WTC11 (cell line): Measurements from ENCODE around the gene OR6K2. TPM values are rescaled to one million over a fixed set of nuclear protein-coding genes. Genes with fewer than 3 reads are reported as not detected.

Experiments
- ATAC-seq: fragments of 200-7000 bp; cut with Tn5 transposase; 2 replicates; pipeline ENCODE4 v1.10.0; 2021; ENCODE audit warnings: mild to moderate bottlenecking, moderate library complexity
- CTCF ChIA-PET: fragments of 300-600 bp; sonication (Branson Sonifier 250); formaldehyde crosslinking; loops from one replicate; lab custom pipeline; 2021; ENCODE audit warnings: antibody characterized with exemption; lab: Charles Lee
- POLR2A ChIA-PET: fragments of 350-600 bp; sonication (Branson Sonifier 250); formaldehyde crosslinking; loops from one replicate; lab custom pipeline; 2021; ENCODE audit warnings: antibody characterized with exemption; lab: Charles Lee
- DNase-seq: peaks from one replicate; pipeline ENCODE4 v3.0.0; 2021; ENCODE audit warnings: low spot score
- H3K27ac Mint-ChIP-seq: 2 replicates; pipeline ENCODE4 v1.8.0; 2021; ENCODE audit warnings: mixed read lengths
- H3K27me3 Mint-ChIP-seq: 2 replicates; pipeline ENCODE4 v1.8.0; 2021; ENCODE audit warnings: low read depth, mild to moderate bottlenecking, moderate library complexity, mixed read lengths
- H3K36me3 Mint-ChIP-seq: 2 replicates; pipeline ENCODE4 v1.8.0; 2021; ENCODE audit warnings: mixed read lengths
- H3K4me1 Mint-ChIP-seq: 2 replicates; pipeline ENCODE4 v1.8.0; 2022; ENCODE audit warnings: mixed read lengths
- H3K4me3 Mint-ChIP-seq: 2 replicates; pipeline ENCODE4 v1.8.0; 2021; ENCODE audit warnings: mild to moderate bottlenecking, moderate library complexity, mixed read lengths
- H3K9me3 Mint-ChIP-seq: 2 replicates; pipeline ENCODE4 v1.8.0; 2021; ENCODE audit warnings: mixed read lengths
- ARID4B ChIP-seq: sonication (generic); formaldehyde crosslinking; IDR thresholded peaks from 2 replicates; pipeline ENCODE4 v1.8.0; 2023; ENCODE audit warnings: missing genetic modification reagents, mild to moderate bottlenecking, borderline replicate concordance
- CDX4 ChIP-seq: fragments of 250-450 bp; sonication (Bioruptor Pico); IDR thresholded peaks from 2 replicates; pipeline ENCODE4 v1.9.0; 2021; ENCODE audit warnings: moderate library complexity, mild to moderate bottlenecking, inconsistent platforms, borderline replicate concordance
- CTCF ChIP-seq: fragments of 200-600 bp; IDR thresholded peaks from 2 replicates; pipeline ENCODE4 v1.8.0; 2022; ENCODE audit warnings: antibody characterized with exemption
- E2F4 ChIP-seq: sonication (generic); formaldehyde crosslinking; IDR thresholded peaks from 2 replicates; pipeline ENCODE4 v1.8.1; 2022; ENCODE audit warnings: low read depth, mild to moderate bottlenecking, moderate library complexity, missing genetic modification reagents, borderline replicate concordance
- EMX1 ChIP-seq: fragments of 250-450 bp; sonication (Bioruptor Pico); IDR thresholded peaks from 2 replicates; pipeline ENCODE4 v1.8.0; 2021; ENCODE audit warnings: mild to moderate bottlenecking
- FOXK1 ChIP-seq: sonication (generic); formaldehyde crosslinking; IDR thresholded peaks from 2 replicates; pipeline ENCODE4 v1.8.0; 2022; ENCODE audit warnings: mild to moderate bottlenecking, moderate library complexity, missing genetic modification reagents
- FOXP1 ChIP-seq: sonication (generic); formaldehyde crosslinking; IDR thresholded peaks from 2 replicates; pipeline ENCODE4 v1.8.0; 2022; ENCODE audit warnings: missing genetic modification reagents, mild to moderate bottlenecking, moderate library complexity, borderline replicate concordance
- JAZF1 ChIP-seq: fragments of 250-450 bp; sonication (Bioruptor Pico); IDR thresholded peaks from 2 replicates; pipeline ENCODE4 v1.9.0; 2021; ENCODE audit warnings: moderate library complexity, mild to moderate bottlenecking, inconsistent platforms
- MAX ChIP-seq: sonication (generic); formaldehyde crosslinking; IDR thresholded peaks from 2 replicates; pipeline ENCODE4 v1.8.0; 2022; ENCODE audit warnings: mild to moderate bottlenecking, missing genetic modification reagents
- MYBL2 ChIP-seq: sonication (generic); formaldehyde crosslinking; IDR thresholded peaks from 2 replicates; pipeline ENCODE4 v1.8.1; 2023; ENCODE audit warnings: mild to moderate bottlenecking, moderate library complexity, missing genetic modification reagents
- NFATC4 ChIP-seq: fragments of 250-450 bp; sonication (Bioruptor Pico); IDR thresholded peaks from 2 replicates; pipeline ENCODE4 v1.9.0; 2021; ENCODE audit warnings: mild to moderate bottlenecking
- NR1H2 ChIP-seq: sonication (generic); formaldehyde crosslinking; IDR thresholded peaks from 2 replicates; pipeline ENCODE4 v1.9.0; 2021; ENCODE audit warnings: mild to moderate bottlenecking, moderate library complexity, missing genetic modification reagents
- OVOL2 ChIP-seq: fragments of 250-450 bp; sonication (Bioruptor Pico); IDR thresholded peaks from 2 replicates; pipeline ENCODE4 v1.9.0; 2021; ENCODE audit warnings: mild to moderate bottlenecking, borderline replicate concordance
- RORB ChIP-seq: fragments of 250-450 bp; sonication (Bioruptor Pico); IDR thresholded peaks from 2 replicates; pipeline ENCODE4 v1.9.0; 2021; ENCODE audit warnings: mild to moderate bottlenecking
- STAT6 ChIP-seq: sonication (generic); formaldehyde crosslinking; conservative IDR thresholded peaks from 2 replicates; pipeline ENCODE4 v1.8.1; 2023; ENCODE audit warnings: mild to moderate bottlenecking, low read depth, missing genetic modification reagents, moderate library complexity
- TEAD4 ChIP-seq: sonication (generic); formaldehyde crosslinking; IDR thresholded peaks from 2 replicates; pipeline ENCODE4 v1.8.0; 2022; ENCODE audit warnings: mild to moderate bottlenecking, missing genetic modification reagents
- ZNF232 ChIP-seq: sonication (generic); formaldehyde crosslinking; IDR thresholded peaks from 2 replicates; pipeline ENCODE4 v1.8.0; 2022; ENCODE audit warnings: mild to moderate bottlenecking, missing genetic modification reagents
- ZNF281 ChIP-seq: sonication (generic); formaldehyde crosslinking; IDR thresholded peaks from 2 replicates; pipeline ENCODE4 v1.8.0; 2023; ENCODE audit warnings: mild to moderate bottlenecking, missing genetic modification reagents
- ZNF425 ChIP-seq: fragments of 250-450 bp; sonication (Bioruptor Pico); conservative IDR thresholded peaks from 2 replicates; pipeline ENCODE4 v1.9.0; 2021; ENCODE audit warnings: mild to moderate bottlenecking
- total RNA-seq: library from RNA; stranded (reverse); gene quantifications from 3 replicates; pipeline ENCODE4 v1.2.3, GENCODE V29; 2021

Gene OR6K2
- total RNA-seq, 1 experiment from 2014 or later = not detected

- no peaks in the 10 kb centered on the region for H3K36me3 Mint-ChIP-seq
- no peak for TF ChIP-seq TEAD4 (CRISPR knock-in tag)
- no peak for TF ChIP-seq MYBL2
- TF ChIP-seq, all 79 proteins: peak for 0
- ChIA-PET POLR2A (no interaction called here), CTCF (no interaction called here)
- Mint-ChIP-seq H3K9me3 (no peaks in the 10 kb centered on the region), H3K27me3 (no peaks in the 10 kb centered on the region), H3K27ac (no peak overlapping the region), H3K4me3 (no peak overlapping the region), H3K4me1 (no peaks in the 10 kb centered on the region)
- DNase-seq (no peak), ATAC-seq (no peak)
Observed at GRCh38 chr1:158719664-158720063, 19.2 kb upstream of the OR6K2 start.

- DNase-seq = no peak
- H3K27me3 Mint-ChIP-seq = no peaks in the 10 kb centered on the region
- CTCF ChIA-PET = no interaction called here
- H3K9me3 Mint-ChIP-seq = no peaks in the 10 kb centered on the region
- no peak overlapping the region for H3K4me3 Mint-ChIP-seq
- no peak overlapping the region for H3K27ac Mint-ChIP-seq
- no peaks in the 10 kb centered on the region for H3K4me1 Mint-ChIP-seq
- ATAC-seq = no peak
- POLR2A ChIA-PET = no interaction called here
- H3K36me3 Mint-ChIP-seq = no peaks in the 10 kb centered on the region
- TF ChIP-seq ZNF232 (CRISPR knock-in tag) (no peak), OVOL2 (CRISPR knock-in tag) (no peak), EMX1 (CRISPR knock-in tag) (no peak), NFATC4 (no peak), CDX4 (no peak), ARID4B (CRISPR knock-in tag) (no peak), FOXK1 (CRISPR knock-in tag) (no peak), CTCF (no peak), MAX (CRISPR knock-in tag) (no peak), FOXP1 (CRISPR knock-in tag) (no peak), STAT6 (no peak), ZNF425 (no peak), NR1H2 (CRISPR knock-in tag) (no peak), RORB (no peak), E2F4 (CRISPR knock-in tag) (no peak), ZNF281 (CRISPR knock-in tag) (no peak), JAZF1 (no peak)
Observed at GRCh38 chr1:158717344-158717743, 16.9 kb upstream of the OR6K2 start.
